H1 (cell line): ENCODE measurements around the gene HDHD5. TPM values are rescaled to one million over a fixed set of nuclear protein-coding genes. Genes with fewer than 3 reads are reported as not detected.

Source experiments
- TAF1 ChIP-seq: IDR thresholded peaks from 2 replicates; pipeline ENCODE4 v1.6.1; 2011; ENCODE audit warnings: mild to moderate bottlenecking, low read depth, low read length
- polyA plus RNA-seq, 7 experiments: library from polyadenylated mRNA; depleted of rRNA in 3 of 7; stranded (reverse) in 5 of 7; unstranded in 2 of 7; fragments of >200 nt in 5 of 7; fragments of 200-250 nt in 2 of 7; gene quantifications; 1 replicate in 5 of 7; 2 replicates in 1 of 7; 4 replicates in 1 of 7; pipeline versions ENCODE4 v1.2.1 to v1.2.3, GENCODE V29; 2011 to 2013; ENCODE audit warnings: missing spikeins in 2 of 7, mixed read lengths in 2 of 7
- total RNA-seq: library from RNA; stranded (reverse); fragmentation: NEBNext Ultra II Directional; extraction: Animal tissue kit (Norgen Biotek cat#: 25700); gene quantifications from 2 replicates; pipeline ENCODE4 v1.2.1, GENCODE V29; 2021

Gene HDHD5
- total and polyA plus RNA-seq, 2 of the 8 experiments (the other 6 are each of a cell fraction or from before 2014, with no cell fraction given): 68.3 to 123 TPM

DNA sequence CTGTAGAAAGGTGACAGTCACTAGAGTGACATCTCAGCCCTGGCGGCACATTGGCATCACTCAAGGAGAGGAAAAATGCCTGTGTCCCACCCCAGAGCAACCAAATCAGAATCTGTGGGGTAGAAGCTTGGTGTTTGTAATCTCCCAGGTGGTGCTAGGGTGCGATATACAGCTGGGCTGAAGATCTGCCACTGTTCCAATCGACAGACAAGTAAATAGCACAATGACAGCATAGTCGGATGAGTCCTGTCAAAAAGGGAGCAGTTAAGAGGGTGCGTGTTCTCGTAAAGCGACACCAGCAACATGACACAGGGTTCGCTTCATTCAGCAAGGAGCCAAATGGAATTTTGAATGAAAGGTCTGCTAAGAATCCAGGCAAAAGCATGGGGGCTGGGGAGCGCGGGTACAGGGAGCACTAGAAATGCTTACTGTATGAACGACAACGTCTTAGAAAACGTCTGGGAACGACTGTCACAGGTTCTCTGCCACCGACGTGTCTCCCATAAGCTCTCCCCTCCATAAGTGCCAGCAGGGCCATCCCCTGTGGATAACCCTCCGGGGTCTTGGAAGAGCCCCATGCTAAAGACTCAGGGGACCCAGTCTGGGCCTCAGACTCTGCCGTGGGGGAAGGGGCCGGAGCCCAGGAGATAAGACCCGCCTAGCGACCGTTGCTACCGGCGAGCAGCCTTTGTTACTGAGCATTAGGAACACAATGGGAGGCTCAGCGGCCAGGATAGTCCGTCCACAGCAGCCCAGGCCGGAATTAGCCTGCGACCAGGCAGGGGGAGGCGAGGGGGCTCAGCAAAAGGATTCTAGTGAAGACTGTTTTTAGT lies 39.3 kb upstream of the HDHD5 start (continued):
- TF ChIP-seq TAF1: peak; percentile 71
